ENCODE measurements around the gene PLIN4. TPM values are rescaled to one million over a fixed set of nuclear protein-coding genes. Genes with fewer than 3 reads are reported as not detected.

PLIN4 gene
- total RNA-seq, 1 experiment from 2014 or later = not detected

Other genes with a start within 250 kb of the PLIN4 start
- 0.61 TPM in 1 of 2 replicates, not detected in the other for gene SHD, start 239.2 kb downstream of the PLIN4 start, total RNA-seq (2014; rRNA removed; shearing (Covaris generic); ENCODE audit: low replicate concordance)
- not detected in 2 replicates for gene TMIGD2, start 216.1 kb downstream of the PLIN4 start, total RNA-seq (2014; rRNA removed; shearing (Covaris generic); ENCODE audit: low replicate concordance)
- not detected in 2 replicates for gene FSD1, start 213.9 kb downstream of the PLIN4 start, total RNA-seq (2014; rRNA removed; shearing (Covaris generic); ENCODE audit: low replicate concordance)
- 0.43 and 0.86 TPM in 2 replicates for gene STAP2, start 179.7 kb downstream of the PLIN4 start, total RNA-seq (2014; rRNA removed; shearing (Covaris generic); ENCODE audit: low replicate concordance)
- 5.3 and 9.5 TPM in 2 replicates for gene MPND, start 174.9 kb downstream of the PLIN4 start, total RNA-seq (2014; rRNA removed; shearing (Covaris generic); ENCODE audit: low replicate concordance)
- 12.8 and 13.4 TPM in 2 replicates for gene SH3GL1, start 117.9 kb downstream of the PLIN4 start, total RNA-seq (2014; rRNA removed; shearing (Covaris generic); ENCODE audit: low replicate concordance)
- 7.8 and 50.7 TPM in 2 replicates for gene CHAF1A, start 115.8 kb downstream of the PLIN4 start, total RNA-seq (2014; rRNA removed; shearing (Covaris generic); ENCODE audit: low replicate concordance)
- 90.9 and 112 TPM in 2 replicates for gene UBXN6, start 60.7 kb downstream of the PLIN4 start, total RNA-seq (2014; rRNA removed; shearing (Covaris generic); ENCODE audit: low replicate concordance)
- 49.9 and 81.2 TPM in 2 replicates for gene HDGFL2, start 46.2 kb downstream of the PLIN4 start, total RNA-seq (2014; rRNA removed; shearing (Covaris generic); ENCODE audit: low replicate concordance)
- not detected in 2 replicates for gene PLIN5, start 16.7 kb upstream of the PLIN4 start, total RNA-seq (2014; rRNA removed; shearing (Covaris generic); ENCODE audit: low replicate concordance)
- 0.11 and 0.14 TPM in 2 replicates for gene LRG1, start 21.6 kb upstream of the PLIN4 start, total RNA-seq (2014; rRNA removed; shearing (Covaris generic); ENCODE audit: low replicate concordance)
- not detected in 2 replicates for gene SEMA6B, start 41.2 kb upstream of the PLIN4 start, total RNA-seq (2014; rRNA removed; shearing (Covaris generic); ENCODE audit: low replicate concordance)
- gene TNFAIP8L1, start 121.0 kb upstream of the PLIN4 start, total RNA-seq (2014; rRNA removed; shearing (Covaris generic); ENCODE audit: low replicate concordance) = 1.8 and 9.0 TPM in 2 replicates
- gene MYDGF, start 151.9 kb upstream of the PLIN4 start, total RNA-seq (2014; rRNA removed; shearing (Covaris generic); ENCODE audit: low replicate concordance) = 30.8 and 63.4 TPM in 2 replicates
- 26.8 and 34.8 TPM in 2 replicates for gene DPP9, start 205.4 kb upstream of the PLIN4 start, total RNA-seq (2014; rRNA removed; shearing (Covaris generic); ENCODE audit: low replicate concordance)

Measured in Karpas-422 (cell line).